PFSK-1 (cell line): ENCODE measurements around the gene GOSR1.

Source experiments
- FOXP2 ChIP-seq: optimal IDR thresholded peaks from 2 replicates; pipeline ENCODE3; 2011; ENCODE audit warnings: borderline replicate concordance, control low read depth, inconsistent platforms; ENCODE audit not compliant: insufficient read depth; ENCODE audit errors: extremely low read length, extremely low read depth
- POLR2AphosphoS5 ChIP-seq: IDR thresholded peaks from 2 replicates; pipeline ENCODE4 v1.6.1; 2012; ENCODE audit warnings: low read depth, mild to moderate bottlenecking, control low read depth, low read length, moderate library complexity
- REST ChIP-seq, 2 experiments: IDR thresholded peaks; 2 replicates each; pipeline versions ENCODE4 v1.6.1 to v1.8.0; 2011 to 2012; ENCODE audit warnings: low read depth in 2 of 2, low read length in 2 of 2, control low read depth in 1 of 2, inconsistent platforms in 1 of 2, mild to moderate bottlenecking in 1 of 2, moderate library complexity in 1 of 2; ENCODE audit not compliant: insufficient read depth in 1 of 2
- SIN3A ChIP-seq: IDR thresholded peaks from 2 replicates; pipeline ENCODE4 v1.6.1; 2012; ENCODE audit warnings: mild to moderate bottlenecking, low read length, moderate library complexity, borderline replicate concordance; ENCODE audit not compliant: insufficient read depth
- TAF1 ChIP-seq: IDR thresholded peaks from 2 replicates; pipeline ENCODE4 v1.6.1; 2012; ENCODE audit warnings: low read length, control low read depth, borderline replicate concordance; ENCODE audit not compliant: insufficient read depth

GOSR1 gene

GRCh38 chr17:30482555-30482954, 5.3 kb downstream of the GOSR1 start:
- TF ChIP-seq FOXP2: no peak
- no peak for TF ChIP-seq REST (IDR thresholded peaks at IDR 0.05; ENCODE audit: insufficient read depth in 1 of 2, low read depth in 2 of 2, low read length in 2 of 2)
- no peak for TF ChIP-seq POLR2AphosphoS5
- no peak for TF ChIP-seq SIN3A
- TF ChIP-seq TAF1: no peak

GRCh38 chr17:30483159-30483558, 6.0 kb downstream of the GOSR1 start:
- TF ChIP-seq POLR2AphosphoS5 (no peak), FOXP2 (no peak), TAF1 (no peak), REST (IDR thresholded peaks at IDR 0.05; ENCODE audit: insufficient read depth in 1 of 2, low read depth in 2 of 2, low read length in 2 of 2) (no peak), SIN3A (no peak)

DNA sequence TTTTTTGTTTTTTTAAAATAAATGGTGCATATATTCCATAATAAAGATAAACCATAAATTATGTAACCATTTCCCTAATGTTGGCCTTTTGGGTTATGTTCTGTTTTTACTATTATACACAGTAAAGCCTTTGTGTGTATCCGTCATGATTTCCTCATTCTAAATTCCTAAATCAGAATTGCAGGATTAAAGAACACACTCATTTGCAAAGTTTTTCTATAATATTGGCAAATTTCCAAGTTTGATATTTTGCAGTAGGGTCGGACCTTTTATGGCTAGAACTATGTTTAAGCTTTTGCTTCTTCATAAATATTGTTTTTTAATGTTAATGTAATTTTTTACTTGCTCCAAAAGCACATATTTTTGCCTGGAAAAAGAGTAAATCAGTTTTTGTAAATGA, 16.6 kb downstream of the GOSR1 start:
- TF ChIP-seq FOXP2 (no peak), SIN3A (no peak), POLR2AphosphoS5 (no peak), TAF1 (no peak), REST (IDR thresholded peaks at IDR 0.05; ENCODE audit: insufficient read depth in 1 of 2, low read depth in 2 of 2, low read length in 2 of 2) (no peak)

DNA sequence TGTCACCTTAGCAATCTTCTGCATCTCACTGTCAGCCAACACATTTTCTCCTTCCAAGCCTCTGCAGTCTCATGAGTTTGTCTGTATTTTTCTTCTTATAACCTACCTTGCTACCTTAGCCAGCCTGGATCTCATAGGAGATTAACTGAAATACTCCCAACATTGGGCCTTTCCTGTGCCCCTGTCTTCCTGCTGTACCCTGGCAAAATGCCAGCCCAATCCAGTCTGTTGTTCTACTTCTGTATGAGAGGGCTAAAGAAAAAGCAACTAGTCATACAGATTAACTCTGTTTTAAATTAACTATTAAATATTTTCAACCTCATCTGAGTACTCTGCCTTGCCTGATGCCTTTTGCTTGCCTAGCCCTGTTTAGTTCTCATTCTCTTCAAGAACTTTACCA, 18.4 kb downstream of the GOSR1 start:
- TF ChIP-seq FOXP2: no peak
- no peak for TF ChIP-seq TAF1
- TF ChIP-seq SIN3A: no peak
- no peak for TF ChIP-seq REST (IDR thresholded peaks at IDR 0.05; ENCODE audit: insufficient read depth in 1 of 2, low read depth in 2 of 2, low read length in 2 of 2)
- TF ChIP-seq POLR2AphosphoS5: no peak

GRCh38 chr17:30503558-30503957, 26.4 kb downstream of the GOSR1 start:
- TF ChIP-seq REST (IDR thresholded peaks at IDR 0.05; ENCODE audit: insufficient read depth in 1 of 2, low read depth in 2 of 2, low read length in 2 of 2): no peak
- no peak for TF ChIP-seq SIN3A
- no peak for TF ChIP-seq POLR2AphosphoS5
- TF ChIP-seq FOXP2: no peak
- no peak for TF ChIP-seq TAF1
